HG03097 (cell line): ENCODE results near the gene TMEM170B.
"Not testable (repeated sequence)": the region's sequence is repeated elsewhere in the genome, so short reads cannot be mapped to it uniquely, and the experiment has no call there.

Experiments
- ATAC-seq: cut with Tn5 transposase; IDR thresholded peaks from one replicate; pipeline ENCODE4 v1.9.1; 2021; ENCODE audit not compliant: unreplicated experiment, low FRiP score

The TMEM170B gene

GRCh38 chr6:11527274-11527870 is 10.2 kb upstream of the TMEM170B start:
- ATAC-seq, result no peak

- no peak for ATAC-seq
Measured at GRCh38 chr6:11528996-11529395, 8.6 kb upstream of the TMEM170B start.

GRCh38 chr6:11532097-11532496 is 5.5 kb upstream of the TMEM170B start:
- no peak for ATAC-seq

GRCh38 chr6:11534561-11534960 is 3.0 kb upstream of the TMEM170B start:
- no peak for ATAC-seq

GRCh38 chr6:11535801-11536230 is 1.7 kb upstream of the TMEM170B start:
- ATAC-seq, result no peak

- no peak for ATAC-seq
Measured at GRCh38 chr6:11536795-11537194, 754 bp upstream of the TMEM170B start.

- ATAC-seq, result peak; percentile 23
Measured at GRCh38 chr6:11538052-11538818, 686 bp downstream of the TMEM170B start.

- ATAC-seq, result no peak
Measured at GRCh38 chr6:11538819-11539468, 1.4 kb downstream of the TMEM170B start.

GRCh38 chr6:11542863-11543262 is 5.3 kb downstream of the TMEM170B start:
- ATAC-seq, result no peak

- no peak for ATAC-seq
Measured at GRCh38 chr6:11543919-11544518, 6.5 kb downstream of the TMEM170B start.

GRCh38 chr6:11547846-11548245 is 10.3 kb downstream of the TMEM170B start:
- not testable (repeated sequence) for ATAC-seq

GRCh38 chr6:11548578-11548977 is 11.0 kb downstream of the TMEM170B start:
- not testable (repeated sequence) for ATAC-seq

- no peak for ATAC-seq
Measured at GRCh38 chr6:11551053-11551452, 13.5 kb downstream of the TMEM170B start.

- ATAC-seq, result no peak
Measured at GRCh38 chr6:11552442-11552841, 14.9 kb downstream of the TMEM170B start.

GRCh38 chr6:11553824-11554223 is 16.3 kb downstream of the TMEM170B start:
- ATAC-seq, result no peak

- no peak for ATAC-seq
Measured at GRCh38 chr6:11556309-11556708, 18.8 kb downstream of the TMEM170B start.

GRCh38 chr6:11563793-11564192 is 26.2 kb downstream of the TMEM170B start:
- no peak for ATAC-seq

- ATAC-seq, result no peak
Measured at GRCh38 chr6:11566609-11567008, 29.1 kb downstream of the TMEM170B start.

GRCh38 chr6:11571073-11571472 is 33.5 kb downstream of the TMEM170B start:
- ATAC-seq, result no peak

- peak; percentile 87 for ATAC-seq
Measured at GRCh38 chr6:11575408-11576033, 38.0 kb downstream of the TMEM170B start.
